DND-41 (cell line): ENCODE measurements around the gene CSF3R.
A peak's percentile ranks its signal among the peaks of the same experiment; 100 is the strongest.

Source experiments
- ATAC-seq: fragments of 200-7000 bp; cut with Tn5 transposase; 3 replicates; pipeline ENCODE4 v1.9.1; 2021; ENCODE audit warnings: low read depth; ENCODE audit not compliant: insufficient read depth
- DNase-seq: peaks from one replicate; pipeline ENCODE4 v3.0.0-alpha.2; 2020
- H2AFZ ChIP-seq: 2 replicates; pipeline ENCODE4 v1.6.0; 2012; ENCODE audit warnings: low read depth, low read length
- H3K27ac ChIP-seq: 2 replicates; pipeline ENCODE4 v1.5.1; 2012; ENCODE audit warnings: low read length, inconsistent platforms
- H3K27me3 ChIP-seq: fragments of 200-600 bp; sonication (generic); 2 replicates; pipeline ENCODE4 v1.6.0; 2012; ENCODE audit warnings: low read length, mild to moderate bottlenecking, inconsistent platforms; ENCODE audit not compliant: insufficient read depth, poor library complexity
- H3K36me3 ChIP-seq: 2 replicates; pipeline ENCODE4 v1.5.1; 2012; ENCODE audit warnings: low read length, inconsistent platforms; ENCODE audit not compliant: insufficient read depth
- H3K4me1 ChIP-seq: 2 replicates; pipeline ENCODE4 v1.5.1; 2012; ENCODE audit warnings: mild to moderate bottlenecking, low read length; ENCODE audit not compliant: insufficient read depth
- H3K4me2 ChIP-seq: 2 replicates; pipeline ENCODE4 v1.6.0; 2012; ENCODE audit warnings: mild to moderate bottlenecking, moderate library complexity, low read length, inconsistent platforms; ENCODE audit not compliant: insufficient read depth
- H3K4me3 ChIP-seq, 2 experiments: fragments of 200-600 bp in 1 of 2; shearing (Covaris generic) in 1 of 2; 2 replicates each; pipeline ENCODE4 v1.5.1; 2012 to 2016; ENCODE audit warnings: inconsistent platforms in 2 of 2, low read length in 2 of 2, mild to moderate bottlenecking in 2 of 2, low read depth in 1 of 2, moderate library complexity in 1 of 2
- H3K79me2 ChIP-seq: 2 replicates; pipeline ENCODE4 v1.6.0; 2012; ENCODE audit warnings: low read length, inconsistent platforms; ENCODE audit not compliant: insufficient read depth
- H3K9ac ChIP-seq: 2 replicates; pipeline ENCODE4 v1.6.0; 2012; ENCODE audit warnings: low read depth, mild to moderate bottlenecking, inconsistent platforms, low read length, moderate library complexity
- H3K9me3 ChIP-seq: 2 replicates; pipeline ENCODE4 v1.5.1; 2012; ENCODE audit warnings: low read length, moderate library complexity, mild to moderate bottlenecking, inconsistent platforms; ENCODE audit not compliant: insufficient read depth, severe bottlenecking
- H4K20me1 ChIP-seq: 2 replicates; pipeline ENCODE4 v1.6.0; 2012; ENCODE audit warnings: low read length; ENCODE audit not compliant: insufficient read depth
- CTCF ChIP-seq: IDR thresholded peaks from 2 replicates; pipeline ENCODE4 v1.5.1; 2012; ENCODE audit warnings: borderline replicate concordance, low read length, moderate library complexity, mild to moderate bottlenecking; ENCODE audit not compliant: poor library complexity, severe bottlenecking; ENCODE audit errors: extremely low read depth
- EZH2 ChIP-seq: IDR thresholded peaks from 3 replicates; pipeline ENCODE4 v1.6.1; 2012; ENCODE audit warnings: borderline replicate concordance, low read depth, mild to moderate bottlenecking, moderate library complexity, low read length, inconsistent platforms; ENCODE audit not compliant: severe bottlenecking

CSF3R gene

GRCh38 chr1:36420836-36421317, 61.8 kb downstream of the CSF3R start:
- Histone ChIP-seq H3K4me1 (peaks cover 7% of the 10 kb centered on the region), H3K4me3 (no peak overlapping the region)

GRCh38 chr1:36420409-36420808, 62.3 kb downstream of the CSF3R start:
- H4K20me1 ChIP-seq, result no peaks in the 10 kb centered on the region
- peaks cover 7% of the 10 kb centered on the region for H3K4me1 ChIP-seq
- no peak overlapping the region for H3K27ac ChIP-seq
- no peak for TF ChIP-seq CTCF
- no peak for TF ChIP-seq EZH2
- H3K4me3 ChIP-seq, result no peak overlapping the region
- no peaks in the 10 kb centered on the region for H3K27me3 ChIP-seq
- H3K79me2 ChIP-seq, result no peaks in the 10 kb centered on the region
- H2AFZ ChIP-seq, result peak overlapping the region; percentile 63
- peak overlapping the region; percentile 15; the same call in 1 of the 2 replicates for H3K9ac ChIP-seq
- H3K9me3 ChIP-seq, result no peaks in the 10 kb centered on the region
- peak overlapping the region; percentile 23; the same call in 1 of the 2 replicates for H3K4me2 ChIP-seq
- DNase-seq (no peak), ATAC-seq (no peak)
- H3K36me3 ChIP-seq, result peaks cover 5% of the 10 kb centered on the region; the same call in 1 of the 2 replicates

More at GRCh38 chr1:36420836-36421317, 61.8 kb downstream of the CSF3R start:
- H3K27ac ChIP-seq, result peak overlapping the region; percentile 36; the same call in 1 of the 2 replicates
- H3K79me2 ChIP-seq, result no peaks in the 10 kb centered on the region
- no peaks in the 10 kb centered on the region for H3K27me3 ChIP-seq
- ATAC-seq (peak; percentile 99), DNase-seq (peak; percentile 90)
- peak overlapping the region; percentile 23; the same call in 1 of the 2 replicates for H3K4me2 ChIP-seq
- peak overlapping the region; percentile 67 for H2AFZ ChIP-seq
- no peaks in the 10 kb centered on the region for H3K9me3 ChIP-seq
- TF ChIP-seq EZH2 (no peak), CTCF (peak; percentile 99)
- no peaks in the 10 kb centered on the region for H4K20me1 ChIP-seq
- peaks cover 5% of the 10 kb centered on the region; the same call in 1 of the 2 replicates for H3K36me3 ChIP-seq
- peak overlapping the region; percentile 15; the same call in 1 of the 2 replicates for H3K9ac ChIP-seq

- ATAC-seq, result no peak
- peaks cover 7% of the 10 kb centered on the region for H3K4me1 ChIP-seq
- H3K9me3 ChIP-seq, result no peaks in the 10 kb centered on the region
- H3K9ac ChIP-seq, result no peak overlapping the region
- TF ChIP-seq EZH2, result no peak
- peaks cover 5% of the 10 kb centered on the region; the same call in 1 of the 2 replicates for H3K36me3 ChIP-seq
- H3K4me3 ChIP-seq, result no peak overlapping the region
- H3K27ac ChIP-seq, result no peak overlapping the region
- no peaks in the 10 kb centered on the region for H4K20me1 ChIP-seq
- no peak overlapping the region for H2AFZ ChIP-seq
- H3K27me3 ChIP-seq, result no peaks in the 10 kb centered on the region
- H3K79me2 ChIP-seq, result no peaks in the 10 kb centered on the region
- H3K4me2 ChIP-seq, result no peak overlapping the region
- no peak for DNase-seq
These were observed 63.1 kb downstream of the CSF3R start for GRCh38 chr1:36419569-36419968.

- no peak overlapping the region for H2AFZ ChIP-seq
These were observed 63.6 kb downstream of the CSF3R start for GRCh38 chr1:36419140-36419539.

More at GRCh38 chr1:36419140-36419539, 63.6 kb downstream of the CSF3R start:
- Histone ChIP-seq H4K20me1 (no peaks in the 10 kb centered on the region), H3K9ac (no peak overlapping the region), H3K4me3 (no peak overlapping the region), H3K4me1 (peaks cover 7% of the 10 kb centered on the region), H3K36me3 (peaks cover 5% of the 10 kb centered on the region; the same call in 1 of the 2 replicates), H3K9me3 (no peaks in the 10 kb centered on the region), H3K4me2 (no peak overlapping the region), H3K79me2 (no peaks in the 10 kb centered on the region), H3K27me3 (no peaks in the 10 kb centered on the region), H3K27ac (no peak overlapping the region)
- DNase-seq, result no peak
- no peak for ATAC-seq
- TF ChIP-seq CTCF (no peak), EZH2 (no peak)
